ENCODE results near the gene TEX22.

The TEX22 gene

DNA sequence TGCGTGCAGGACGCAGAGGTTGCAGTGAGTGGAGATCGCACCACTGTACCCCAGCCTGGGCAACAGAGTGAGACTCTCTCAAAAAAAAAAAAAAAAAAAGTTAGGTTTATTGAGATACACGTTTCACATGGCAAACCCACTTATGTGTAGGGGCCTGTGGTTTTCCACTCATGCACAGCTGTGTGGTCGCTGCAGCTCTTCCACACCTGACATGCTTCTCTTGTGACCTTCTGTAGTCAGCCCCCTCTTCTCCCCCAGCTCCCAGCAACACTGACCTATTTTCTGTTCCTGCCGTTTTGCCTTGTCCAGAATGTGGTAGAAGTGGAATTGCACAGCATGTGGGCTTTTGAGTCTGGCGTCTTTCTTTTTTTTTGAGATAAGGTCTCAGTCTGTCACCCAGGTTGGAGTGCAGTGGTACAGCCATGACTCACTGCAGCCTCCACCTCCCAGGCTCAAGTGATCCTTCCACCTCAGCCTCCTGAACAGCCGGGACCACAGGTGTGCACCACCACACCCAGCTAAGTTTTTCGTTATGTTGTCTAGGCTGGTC is 29.7 kb downstream of the TEX22 start:
- DNase-seq (ENCODE audit: low spot score), result no peak
- Histone ChIP-seq H3K27ac (no peak overlapping the region), H3K4me3 (no peak overlapping the region)
- TF ChIP-seq, protein P1, sequence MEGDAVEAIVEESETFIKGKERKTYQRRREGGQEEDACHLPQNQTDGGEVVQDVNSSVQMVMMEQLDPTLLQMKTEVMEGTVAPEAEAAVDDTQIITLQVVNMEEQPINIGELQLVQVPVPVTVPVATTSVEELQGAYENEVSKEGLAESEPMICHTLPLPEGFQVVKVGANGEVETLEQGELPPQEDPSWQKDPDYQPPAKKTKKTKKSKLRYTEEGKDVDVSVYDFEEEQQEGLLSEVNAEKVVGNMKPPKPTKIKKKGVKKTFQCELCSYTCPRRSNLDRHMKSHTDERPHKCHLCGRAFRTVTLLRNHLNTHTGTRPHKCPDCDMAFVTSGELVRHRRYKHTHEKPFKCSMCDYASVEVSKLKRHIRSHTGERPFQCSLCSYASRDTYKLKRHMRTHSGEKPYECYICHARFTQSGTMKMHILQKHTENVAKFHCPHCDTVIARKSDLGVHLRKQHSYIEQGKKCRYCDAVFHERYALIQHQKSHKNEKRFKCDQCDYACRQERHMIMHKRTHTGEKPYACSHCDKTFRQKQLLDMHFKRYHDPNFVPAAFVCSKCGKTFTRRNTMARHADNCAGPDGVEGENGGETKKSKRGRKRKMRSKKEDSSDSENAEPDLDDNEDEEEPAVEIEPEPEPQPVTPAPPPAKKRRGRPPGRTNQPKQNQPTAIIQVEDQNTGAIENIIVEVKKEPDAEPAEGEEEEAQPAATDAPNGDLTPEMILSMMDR (IDR thresholded peaks at IDR 0.05), result no peak

DNA sequence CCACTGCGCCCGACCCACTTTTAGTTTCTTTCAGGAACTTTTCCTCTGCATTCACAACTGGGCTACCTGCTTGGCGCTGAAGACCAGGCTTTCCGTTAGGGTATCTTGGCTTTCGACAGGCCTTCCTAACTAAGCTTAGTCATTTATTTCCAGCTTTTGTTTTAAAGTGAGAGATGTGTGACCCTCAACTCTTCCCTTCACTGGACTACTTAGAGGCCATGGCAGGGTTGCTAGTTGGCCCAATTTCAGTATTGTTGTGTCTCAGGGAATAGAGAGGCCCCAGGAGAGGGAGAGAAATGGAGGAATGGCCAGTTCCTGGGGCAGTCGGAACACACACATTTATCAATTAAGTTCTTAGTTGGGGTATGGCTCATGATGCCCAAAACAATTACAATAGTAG is 31.7 kb downstream of the TEX22 start:
- TF ChIP-seq, protein P1 (IDR thresholded peaks at IDR 0.05), result no peak
- DNase-seq (ENCODE audit: low spot score), result no peak
- no peak overlapping the region for H3K4me3 ChIP-seq
- no peak overlapping the region for H3K27ac ChIP-seq

DNA sequence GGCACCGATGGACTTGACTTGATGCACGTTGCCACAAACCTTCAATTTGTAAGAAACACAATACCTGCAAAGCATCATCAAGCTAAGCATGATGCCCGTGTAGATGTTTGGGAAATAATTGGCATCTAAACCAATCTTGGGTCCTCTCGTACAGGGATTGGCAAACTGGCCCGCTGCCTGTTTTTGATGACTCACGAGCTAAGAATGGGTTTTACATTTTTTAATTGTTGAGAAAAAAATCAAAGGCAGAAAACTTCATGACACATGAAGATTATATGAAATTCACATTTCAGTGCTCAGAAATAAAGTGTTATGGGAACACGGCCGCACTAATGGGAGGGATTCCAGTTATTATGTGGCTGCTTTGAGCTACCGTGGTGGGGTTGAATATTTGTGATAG is 32.2 kb downstream of the TEX22 start:
- no peak overlapping the region for H3K4me3 ChIP-seq
- no peak for DNase-seq (ENCODE audit: low spot score)
- peak overlapping the region in 1 of 2 donors; percentile 46 for H3K27ac ChIP-seq
- TF ChIP-seq, protein P1 (IDR thresholded peaks at IDR 0.05), result no peak

DNA sequence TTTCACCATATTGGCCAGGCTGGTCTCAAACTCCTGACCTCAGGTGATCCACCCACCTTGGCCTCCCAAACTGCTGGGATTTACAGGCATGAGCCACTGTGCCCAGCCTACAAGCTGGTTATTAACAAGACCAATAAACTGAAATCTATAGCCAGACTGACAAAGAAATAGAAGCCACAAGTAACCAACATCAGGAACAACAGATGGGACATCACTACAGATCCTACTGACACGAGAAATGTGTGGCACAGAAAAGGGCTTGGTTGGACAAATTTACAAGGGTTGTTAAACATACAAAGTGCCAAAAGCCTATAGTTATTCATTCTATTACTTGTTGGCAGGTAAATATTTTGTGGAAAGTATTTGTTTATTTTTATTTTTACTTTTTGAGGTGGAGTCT is 32.9 kb downstream of the TEX22 start:
- TF ChIP-seq, protein P1 (IDR thresholded peaks at IDR 0.05), result no peak
- Histone ChIP-seq H3K4me3 (no peak overlapping the region), H3K27ac (peak overlapping the region in 1 of 2 donors; percentile 46)
- DNase-seq (ENCODE audit: low spot score), result no peak

DNA sequence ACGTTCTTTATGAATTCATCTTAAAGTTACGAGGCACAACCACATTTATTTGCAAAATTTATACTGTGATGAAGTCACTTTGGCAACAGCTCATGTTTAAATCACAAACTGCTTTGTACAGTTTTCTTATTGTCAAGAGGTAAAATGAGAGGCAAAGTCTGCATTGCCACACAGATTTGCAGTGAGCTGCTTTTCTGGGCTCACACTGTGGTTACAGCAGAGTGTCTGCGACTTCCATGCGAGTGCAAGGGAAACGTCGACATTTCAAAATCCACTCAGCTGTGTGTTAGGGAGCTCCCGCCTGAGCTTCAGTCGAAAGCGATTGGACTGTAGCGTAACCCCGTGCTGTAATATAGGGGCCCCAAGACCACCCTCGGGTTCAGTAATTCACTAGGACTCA is 34.3 kb downstream of the TEX22 start:
- DNase-seq (ENCODE audit: low spot score), result no peak
- no peak overlapping the region for H3K27ac ChIP-seq
- TF ChIP-seq, protein P1 (IDR thresholded peaks at IDR 0.05), result no peak
- no peak overlapping the region for H3K4me3 ChIP-seq

DNA sequence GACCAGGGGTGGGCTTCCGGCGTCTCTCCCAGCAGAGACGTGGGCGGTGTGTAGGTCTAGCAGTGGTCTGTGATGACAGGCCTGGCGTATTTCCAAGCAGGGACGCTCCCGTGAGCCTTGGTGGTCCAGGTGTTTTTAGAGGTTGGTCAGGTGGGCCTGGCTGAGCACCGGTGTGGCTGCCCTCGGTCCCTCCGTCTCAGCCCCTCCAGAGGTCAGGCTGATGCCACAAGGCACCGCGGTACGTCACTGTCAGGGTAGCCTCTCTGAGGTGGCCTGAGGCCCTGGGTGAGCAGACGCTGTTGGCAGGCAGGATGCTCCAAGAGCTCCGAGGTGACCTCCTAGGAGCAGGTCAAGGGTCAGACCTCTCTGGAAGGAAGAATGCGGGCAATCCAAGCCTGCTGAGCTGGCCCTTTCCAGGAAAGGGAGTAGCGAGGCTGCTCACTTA is 34.8 kb downstream of the TEX22 start:
- TF ChIP-seq, protein P1 (IDR thresholded peaks at IDR 0.05), result no peak
- no peak overlapping the region for H3K4me3 ChIP-seq
- H3K27ac ChIP-seq, result no peak overlapping the region
- no peak for DNase-seq (ENCODE audit: low spot score)

DNA sequence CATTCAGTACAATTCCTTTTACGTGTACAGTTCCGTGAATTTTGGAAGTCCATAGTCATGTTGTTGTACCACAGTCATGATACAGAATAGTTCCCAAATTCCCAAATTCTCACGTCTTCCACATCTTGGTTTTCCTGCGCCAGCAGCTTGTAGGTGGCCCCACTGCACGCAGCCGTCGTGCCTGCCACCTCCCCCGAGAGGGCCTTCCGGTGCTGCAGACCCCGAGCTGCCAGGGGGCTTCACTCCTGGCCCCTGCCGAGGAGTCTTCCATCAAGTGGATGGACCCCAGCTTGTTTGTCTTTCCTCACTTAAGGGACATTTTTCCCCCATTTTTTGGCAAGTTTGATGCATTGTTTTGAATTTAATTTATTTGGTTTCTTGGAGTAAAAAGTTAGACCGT is 38.1 kb downstream of the TEX22 start:
- TF ChIP-seq, protein P1 (IDR thresholded peaks at IDR 0.05), result no peak
- no peak overlapping the region for H3K27ac ChIP-seq
- no peak overlapping the region for H3K4me3 ChIP-seq
- no peak for DNase-seq (ENCODE audit: low spot score)

Measured in coronary artery (tissue), 2 donors.